AG04450 (cell line): Measurements from ENCODE around the gene ADGRG7. TPM values are rescaled to one million over a fixed set of nuclear protein-coding genes. Genes with fewer than 3 reads are reported as not detected.

ENCODE experiments used
- CTCF ChIA-PET: fragments of 300-600, 350-600 bp; formaldehyde crosslinking; extraction: SDS; loops from one replicate; lab custom pipeline; 2022; ENCODE audit warnings: antibody characterized with exemption, inconsistent platforms; lab: Charles Lee
- POLR2A ChIA-PET: fragments of 350-600 bp; formaldehyde crosslinking; extraction: SDS; loops from one replicate; lab custom pipeline; 2021; ENCODE audit warnings: antibody characterized with exemption, inconsistent platforms; lab: Yijun Ruan, JAX
- DNase-seq: peaks from one replicate; pipeline ENCODE4 v3.0.0-alpha.2; 2011; ENCODE audit warnings: low read depth, low spot score
- H3K27ac ChIP-seq: one replicate; pipeline ENCODE4 v1.5.1; 2012; ENCODE audit warnings: low read depth, low read length, control low read depth
- H3K27me3 ChIP-seq: one replicate; pipeline ENCODE4 v1.6.0; 2012; ENCODE audit warnings: low read length; ENCODE audit not compliant: control insufficient read depth, insufficient read depth
- H3K4me3 ChIP-seq: 2 replicates; pipeline ENCODE4 v1.5.1; 2011; ENCODE audit warnings: mild to moderate bottlenecking, low read depth, low read length, control low read depth
- H3K9me3 ChIP-seq: 2 replicates; pipeline ENCODE4 v1.5.1; 2012; ENCODE audit warnings: low read length; ENCODE audit not compliant: control insufficient read depth, insufficient read depth
- polyA plus RNA-seq: library from polyadenylated mRNA; depleted of rRNA; stranded (reverse); fragments of >200 nt; gene quantifications from 2 replicates; pipeline ENCODE4 v1.2.3, GENCODE V29; 2011
- TF ChIP-seq, protein P1 (sequence below): IDR thresholded peaks from 2 replicates; pipeline ENCODE4 v1.5.1; 2011; ENCODE audit warnings: low read depth, low read length, control low read depth, inconsistent platforms

Gene ADGRG7
- polyA plus RNA-seq, 1 experiment: not detected

DNA sequence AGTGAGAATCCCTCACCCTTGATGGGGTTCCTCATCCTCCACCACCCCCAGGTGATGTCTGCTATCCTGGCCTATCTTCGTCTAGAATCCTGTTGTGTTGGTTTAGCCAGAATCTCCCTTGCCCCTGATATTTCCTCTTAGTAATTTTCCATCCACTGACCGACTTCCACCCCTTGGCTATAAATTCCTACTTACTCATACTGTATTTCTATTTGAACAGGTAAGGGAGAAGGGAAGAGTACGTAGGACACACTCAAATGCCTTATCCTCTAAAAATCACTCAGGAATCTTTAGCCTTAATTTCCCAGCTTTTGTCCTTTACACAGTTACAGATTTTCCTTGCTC is 99.2 kb downstream of the ADGRG7 start:
- peak overlapping the region; percentile 48 for H3K4me3 ChIP-seq
- ChIA-PET CTCF (interaction anchor here (1.4 to 3.6 kb wide), 2 partner anchors 88 to 246 kb away, joined by 3 to 28 read pairs; no protein-coding TSS in a partner anchor), POLR2A (interaction anchor here (0.7 to 0.9 kb wide), 3 partner anchors 65 to 78 kb away, joined by 3 read pairs; no protein-coding TSS in a partner anchor)
- H3K27me3 ChIP-seq: no peaks in the 10 kb centered on the region
- peak overlapping the region; percentile 92 for H3K27ac ChIP-seq
- TF ChIP-seq, protein P1, sequence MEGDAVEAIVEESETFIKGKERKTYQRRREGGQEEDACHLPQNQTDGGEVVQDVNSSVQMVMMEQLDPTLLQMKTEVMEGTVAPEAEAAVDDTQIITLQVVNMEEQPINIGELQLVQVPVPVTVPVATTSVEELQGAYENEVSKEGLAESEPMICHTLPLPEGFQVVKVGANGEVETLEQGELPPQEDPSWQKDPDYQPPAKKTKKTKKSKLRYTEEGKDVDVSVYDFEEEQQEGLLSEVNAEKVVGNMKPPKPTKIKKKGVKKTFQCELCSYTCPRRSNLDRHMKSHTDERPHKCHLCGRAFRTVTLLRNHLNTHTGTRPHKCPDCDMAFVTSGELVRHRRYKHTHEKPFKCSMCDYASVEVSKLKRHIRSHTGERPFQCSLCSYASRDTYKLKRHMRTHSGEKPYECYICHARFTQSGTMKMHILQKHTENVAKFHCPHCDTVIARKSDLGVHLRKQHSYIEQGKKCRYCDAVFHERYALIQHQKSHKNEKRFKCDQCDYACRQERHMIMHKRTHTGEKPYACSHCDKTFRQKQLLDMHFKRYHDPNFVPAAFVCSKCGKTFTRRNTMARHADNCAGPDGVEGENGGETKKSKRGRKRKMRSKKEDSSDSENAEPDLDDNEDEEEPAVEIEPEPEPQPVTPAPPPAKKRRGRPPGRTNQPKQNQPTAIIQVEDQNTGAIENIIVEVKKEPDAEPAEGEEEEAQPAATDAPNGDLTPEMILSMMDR: no peak
- DNase-seq: no peak
- H3K9me3 ChIP-seq: no peaks in the 10 kb centered on the region; the same call in 1 of the 2 replicates

DNA sequence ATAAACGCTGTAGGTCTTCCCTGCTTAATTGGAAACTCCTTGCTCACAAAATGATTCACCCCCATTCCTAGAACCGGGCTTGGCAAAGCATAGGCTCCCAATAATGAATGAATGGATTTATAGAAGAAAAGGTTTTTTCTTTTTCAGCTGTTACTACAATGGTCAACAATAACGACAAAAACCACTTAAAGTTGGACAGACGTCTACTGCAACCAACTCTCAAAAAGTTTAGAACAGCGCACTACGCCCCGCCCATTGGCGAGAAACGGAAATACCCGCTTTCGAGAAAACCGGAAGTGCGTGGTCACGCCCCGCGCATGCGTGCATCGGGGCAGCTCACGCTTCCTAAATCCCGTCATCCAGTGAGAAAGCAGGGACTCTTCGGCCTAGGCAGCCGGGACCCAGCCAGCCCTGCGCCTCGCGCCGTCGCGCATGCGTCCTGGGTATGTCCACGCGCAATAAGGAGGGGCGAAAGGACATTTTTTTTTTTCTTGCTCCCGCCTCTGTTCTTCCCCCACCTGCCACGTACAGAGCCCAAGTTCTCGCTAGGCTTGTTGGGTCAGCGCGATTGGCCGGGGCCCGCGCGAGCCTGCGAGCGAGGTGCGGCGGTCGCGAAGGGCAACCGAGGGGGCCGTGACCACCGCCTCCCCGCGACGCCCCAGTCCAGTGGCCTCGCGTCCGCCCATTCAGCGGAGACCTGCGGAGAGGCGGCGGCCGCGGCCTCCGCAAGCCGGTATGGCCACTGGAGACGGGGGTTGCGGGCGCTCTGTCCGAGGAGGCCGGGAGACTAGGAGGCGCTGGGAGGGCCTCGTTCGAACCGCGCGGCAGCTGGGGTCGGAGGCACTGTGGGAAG is 99.8 kb downstream of the ADGRG7 start, which contains the start of gene TFG:
TSS of gene TFG (plus strand) at position 506 of the 853 bp plus-strand sequence. CDS start 4,192 bp downstream, outside the sequence.
- TF ChIP-seq, protein P1: no peak
- ChIA-PET POLR2A (interaction anchor here (0.6 to 0.9 kb wide), 4 partner anchors 64 to 322 kb away, joined by 3 to 6 read pairs (median 3); no protein-coding TSS in a partner anchor), CTCF (interaction anchor here (1.4 to 3.6 kb wide), 2 partner anchors 87 to 246 kb away, joined by 3 to 28 read pairs; no protein-coding TSS in a partner anchor)
- Histone ChIP-seq H3K27ac (peak within 1 kb of the TSS; percentile 92), H3K4me3 (peak within 1 kb of the TSS; percentile 87), H3K9me3 (no peaks in the 10 kb centered on the region; the same call in 1 of the 2 replicates), H3K27me3 (no peaks in the 10 kb centered on the region)
- peak; percentile 99 for DNase-seq

DNA sequence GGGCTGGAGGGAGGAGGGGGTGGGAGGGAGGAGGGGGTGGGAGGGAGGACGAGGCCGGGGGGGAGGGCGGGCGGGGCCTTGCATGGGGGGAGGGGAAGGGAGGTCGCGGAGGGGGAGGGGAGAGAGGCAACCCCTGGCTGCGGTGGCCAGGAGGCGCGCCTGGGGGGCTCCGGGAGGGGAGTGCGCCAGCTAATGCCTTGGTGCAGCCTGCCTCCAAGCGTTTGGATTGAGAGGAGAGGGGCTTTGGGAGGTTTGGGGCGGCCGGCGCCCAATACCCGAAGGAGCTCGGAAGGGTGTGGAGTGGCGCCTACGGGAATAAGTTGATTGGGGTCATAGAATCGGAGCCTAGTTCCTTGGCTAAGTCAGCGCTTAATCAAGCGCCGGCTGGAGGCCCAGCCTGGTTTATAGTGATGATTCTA is 100.5 kb downstream of the ADGRG7 start:
- no peak for DNase-seq
- POLR2A ChIA-PET: interaction anchor here (0.6 kb wide), 1 partner anchor 323 kb away, joined by 6 read pairs; no protein-coding TSS in a partner anchor
- Histone ChIP-seq H3K9me3 (no peaks in the 10 kb centered on the region; the same call in 1 of the 2 replicates), H3K4me3 (peak overlapping the region; percentile 87), H3K27ac (peak overlapping the region; percentile 92), H3K27me3 (no peaks in the 10 kb centered on the region)
- CTCF ChIA-PET: interaction anchor here (1.0 to 3.6 kb wide), 2 partner anchors 33 to 247 kb away, joined by 3 to 28 read pairs; no protein-coding TSS in a partner anchor
- TF ChIP-seq, protein P1: no peak

DNA sequence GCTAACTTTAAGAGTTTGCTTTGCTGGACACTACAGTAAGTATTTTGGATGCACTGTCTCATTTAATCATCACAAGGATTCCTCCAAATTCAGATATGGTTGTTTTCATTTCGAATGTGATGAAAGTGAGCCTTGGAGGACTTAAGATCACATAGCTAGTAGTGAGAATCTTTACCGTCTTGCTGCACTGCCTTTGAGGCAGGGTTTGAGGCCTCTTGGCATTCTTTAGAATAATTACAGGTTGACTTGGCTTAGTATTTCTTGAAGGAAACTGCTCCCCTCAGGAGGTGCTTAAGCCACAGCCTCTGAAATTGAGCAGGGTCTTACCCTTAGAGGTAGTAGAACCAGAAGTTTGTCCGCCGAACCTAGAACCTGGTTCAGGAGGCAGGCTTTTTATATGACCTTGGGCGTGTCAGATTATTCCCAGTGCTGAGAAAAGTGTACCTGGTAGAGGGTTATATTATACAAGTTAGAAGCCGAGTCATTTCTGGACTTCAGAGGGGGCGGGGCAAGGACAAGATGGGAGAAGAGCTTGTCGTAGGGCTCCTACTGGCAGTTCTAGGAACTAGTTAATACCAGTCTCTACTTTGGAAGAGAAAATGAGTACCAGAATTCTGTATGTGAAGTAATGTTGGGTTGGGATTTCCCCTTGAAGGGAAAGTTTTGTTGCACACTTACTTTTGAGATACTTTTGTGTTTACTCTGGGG is 101.0 kb downstream of the ADGRG7 start:
- DNase-seq: no peak
- POLR2A ChIA-PET: interaction anchor here (0.5 to 1.0 kb wide), 3 partner anchors 9 to 389 kb away, joined by 3 to 4 read pairs (median 3); partner anchors contain the start of gene TMEM45A

More for the DNA sequence above, 101.0 kb downstream of the ADGRG7 start:
- peak overlapping the region; percentile 87 for H3K4me3 ChIP-seq
- TF ChIP-seq, protein P1: peak; percentile 61
- H3K27ac ChIP-seq: peak overlapping the region; percentile 80
- no peaks in the 10 kb centered on the region; the same call in 1 of the 2 replicates for H3K9me3 ChIP-seq
- H3K27me3 ChIP-seq: no peaks in the 10 kb centered on the region
- CTCF ChIA-PET: interaction anchor here (0.5 to 3.6 kb wide), 6 partner anchors 13 to 770 kb away, joined by 3 to 28 read pairs (median 4); no protein-coding TSS in a partner anchor
